HPDE6-E6E7 (cell line): ENCODE measurements around the gene KCNC3.
A peak's percentile ranks its signal among the peaks of the same experiment; 100 is the strongest.
"Not testable (repeated sequence)": the region's sequence is repeated elsewhere in the genome, so short reads cannot be mapped to it uniquely, and the experiment has no call there.

Source experiments
- DNase-seq: peaks from one replicate; pipeline ENCODE4 v3.0.0; 2011; ENCODE audit warnings: missing footprints; ENCODE audit errors: extremely low spot score

Gene KCNC3

DNA sequence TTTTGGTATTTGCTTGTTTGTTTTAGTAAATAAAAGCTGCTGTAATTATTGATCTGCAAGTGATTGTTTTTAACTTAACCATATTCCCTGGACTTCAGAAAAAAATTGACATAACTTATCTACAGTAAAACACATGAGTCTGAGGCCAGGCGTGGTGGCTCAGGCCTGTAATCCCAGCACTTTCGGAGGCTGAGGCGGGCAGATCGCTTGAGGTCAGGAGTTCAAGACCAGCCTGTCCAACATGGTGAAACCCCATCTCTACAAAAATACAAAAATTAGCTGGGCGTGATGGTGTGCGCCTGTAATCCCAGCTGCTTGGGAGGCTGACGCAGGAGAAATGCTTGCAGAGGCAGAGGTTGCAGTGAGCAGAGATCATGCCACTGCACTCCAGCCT lies 24.3 kb upstream of the KCNC3 start:
- DNase-seq: not testable (repeated sequence)

DNA sequence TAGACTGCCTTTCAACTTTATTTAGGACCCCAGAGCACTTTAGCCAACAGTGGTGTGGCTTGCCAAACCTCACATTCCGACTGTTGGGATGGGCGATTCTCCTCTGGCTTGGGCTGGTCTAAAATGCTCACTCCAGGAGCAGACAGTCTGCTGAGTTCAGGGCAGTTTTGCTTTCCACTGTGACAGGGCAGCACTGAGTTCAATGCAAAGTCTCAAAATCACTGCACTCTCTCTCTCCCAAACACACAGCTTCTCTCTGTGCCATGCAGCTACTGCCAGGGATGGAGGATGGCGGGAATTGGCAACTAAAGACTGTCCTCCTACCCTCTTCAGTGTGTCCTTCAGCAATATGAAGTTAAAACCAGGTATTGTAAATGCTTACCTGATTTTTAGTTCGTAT lies 23.1 kb upstream of the KCNC3 start:
- no peak for DNase-seq

DNA sequence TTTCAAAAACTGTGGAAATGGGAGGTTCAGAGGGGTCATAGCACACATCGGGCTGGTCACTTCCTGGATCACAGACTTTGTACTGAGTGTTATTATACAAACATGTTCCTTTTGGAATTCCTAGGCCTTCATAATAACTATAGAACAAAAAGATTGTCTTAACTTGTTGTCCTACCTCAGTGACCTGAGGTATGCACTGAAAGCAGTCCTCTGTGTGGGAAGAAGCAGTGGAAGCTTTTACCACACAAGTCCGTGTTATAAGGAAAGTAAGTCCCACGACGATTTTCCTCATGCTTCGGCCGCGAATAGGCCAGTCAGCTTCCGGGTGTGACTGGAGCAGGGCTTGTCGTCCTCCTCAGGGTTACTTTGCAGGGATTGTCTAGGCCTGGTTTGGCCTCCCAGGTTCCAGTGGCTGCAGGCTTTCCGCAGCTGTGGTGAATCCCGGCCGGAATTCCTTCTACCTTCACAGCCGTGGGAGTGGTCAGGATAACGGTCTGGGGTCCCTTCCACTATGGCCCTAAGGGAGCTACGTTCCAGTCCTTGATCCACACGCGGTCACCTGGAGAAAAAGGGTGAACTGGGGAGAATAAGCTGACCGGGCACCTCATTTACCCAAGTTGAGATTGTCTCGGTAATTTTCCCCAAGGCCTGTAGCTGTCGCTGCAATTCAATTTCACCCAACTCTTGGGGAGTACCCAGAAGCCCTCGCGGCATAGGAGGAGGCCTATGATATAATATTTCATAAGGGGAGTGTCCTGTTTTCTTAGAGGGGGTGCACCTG lies 20.3 kb upstream of the KCNC3 start:
- no peak for DNase-seq

DNA sequence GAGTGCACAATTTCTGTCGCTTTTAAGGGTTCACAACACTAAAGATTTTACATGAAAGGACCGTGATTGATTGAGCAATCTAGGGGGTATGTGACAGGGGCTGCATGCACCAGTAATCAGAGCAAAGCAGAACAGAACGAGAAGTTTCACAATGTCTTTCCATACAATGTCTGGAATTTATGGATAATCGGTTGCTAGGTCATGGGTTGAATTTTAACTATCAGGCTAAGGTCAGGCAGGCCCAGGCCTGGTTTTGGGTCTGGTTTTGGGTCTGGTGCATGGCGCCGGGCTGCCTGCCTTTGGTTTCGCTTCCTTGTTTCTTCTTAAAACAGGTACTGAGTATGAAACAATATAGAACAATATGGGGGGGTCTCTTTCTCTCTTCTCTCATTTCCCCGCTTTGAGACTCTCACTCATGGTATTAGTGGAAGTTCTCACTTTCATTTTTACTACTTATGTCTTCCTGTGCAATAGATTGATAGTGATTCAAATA lies 18.0 kb upstream of the KCNC3 start:
- DNase-seq: not testable (repeated sequence)

DNA sequence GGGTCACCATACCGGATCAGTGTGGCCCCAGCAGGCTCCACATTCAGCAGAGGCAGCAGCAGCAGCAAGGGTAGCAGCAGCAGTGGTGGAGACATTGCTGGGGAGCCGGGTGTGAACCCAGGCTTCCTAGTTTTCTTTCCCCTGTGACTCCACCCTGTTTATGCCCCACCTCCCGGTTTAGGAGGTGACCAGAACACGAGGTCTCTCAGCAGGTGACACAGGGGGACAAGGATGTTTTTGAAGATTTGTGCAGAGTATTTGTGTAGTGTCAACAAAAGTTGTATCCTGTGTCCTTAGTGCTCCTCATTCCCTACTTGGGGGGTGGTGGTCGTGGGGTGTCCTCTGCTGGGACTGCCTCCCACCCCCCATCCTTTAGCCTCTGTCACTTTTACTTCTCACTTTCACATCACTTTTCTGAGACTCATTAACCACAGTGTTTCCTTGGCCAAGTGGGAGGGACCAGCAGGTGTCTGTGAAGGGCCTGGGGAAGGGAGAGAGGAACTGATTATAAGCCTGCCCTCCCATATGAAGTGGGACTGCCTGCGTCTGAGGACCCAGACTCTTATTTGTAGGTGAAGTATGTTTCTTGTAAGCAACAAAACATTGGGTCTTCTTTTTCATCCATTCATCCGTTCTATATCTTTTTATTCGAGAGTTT lies 15.6 kb upstream of the KCNC3 start:
- no peak for DNase-seq

DNA sequence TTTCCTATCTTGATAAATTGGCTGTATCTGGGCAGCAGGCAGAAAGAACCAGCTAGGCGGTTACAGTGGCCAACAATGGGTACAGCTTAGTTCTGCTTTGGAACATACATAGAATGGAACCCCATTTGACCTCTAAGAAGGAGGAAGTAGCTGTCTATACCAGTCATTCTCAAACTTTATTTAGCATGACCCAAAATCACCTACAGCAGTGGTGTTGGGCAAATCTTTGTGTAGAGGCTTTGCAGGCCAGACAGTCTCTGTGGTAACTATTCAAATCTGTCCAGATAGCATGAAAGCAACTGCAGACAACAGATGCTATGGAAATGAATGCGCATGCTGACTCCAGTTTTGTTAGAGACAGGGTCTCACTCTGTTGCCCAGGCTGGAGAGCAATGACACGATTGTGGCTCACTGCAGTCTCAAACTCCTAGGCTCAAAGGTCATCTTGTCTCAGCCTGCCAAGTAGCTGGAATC lies 12.0 kb upstream of the KCNC3 start:
- no peak for DNase-seq

DNA sequence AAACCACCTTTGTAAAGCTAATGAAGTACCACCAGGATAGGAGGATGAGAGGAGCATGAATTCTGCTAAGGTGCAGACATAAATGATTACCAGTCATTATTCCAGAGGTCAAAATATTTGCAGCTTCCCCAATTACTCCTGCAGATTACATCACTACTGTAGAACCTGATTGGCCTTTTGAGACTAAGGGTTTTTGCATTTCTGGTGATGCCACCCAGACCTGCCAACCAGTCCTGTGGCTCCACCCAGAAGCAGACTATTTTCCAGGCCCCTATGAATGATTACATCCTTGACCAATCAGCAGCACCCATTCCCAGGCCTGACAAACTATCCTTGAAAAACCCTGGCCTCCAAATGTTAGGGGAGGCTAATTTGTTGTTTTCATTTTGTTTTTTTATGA lies 11.2 kb upstream of the KCNC3 start:
- no peak for DNase-seq

DNA sequence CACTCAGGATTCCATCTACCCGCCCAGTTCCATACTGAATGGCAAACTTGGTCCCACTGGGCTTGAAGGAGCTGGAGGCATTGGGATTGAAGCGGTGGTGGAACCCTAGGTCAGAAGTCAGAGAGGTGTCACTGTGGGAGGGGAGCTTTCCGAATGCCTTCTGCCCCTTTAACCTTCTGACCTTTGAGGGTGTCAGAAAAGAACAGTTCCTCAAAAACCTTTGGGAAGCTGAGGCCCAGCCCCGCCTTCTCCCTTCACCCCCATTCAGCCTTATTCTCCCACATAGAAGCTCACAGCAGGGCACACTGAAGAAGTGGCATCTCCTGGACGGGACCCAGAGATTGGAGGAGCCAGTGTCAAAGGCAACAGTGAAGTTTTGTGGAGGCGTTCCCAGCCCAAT lies 7.9 kb upstream of the KCNC3 start:
- not testable (repeated sequence) for DNase-seq

DNA sequence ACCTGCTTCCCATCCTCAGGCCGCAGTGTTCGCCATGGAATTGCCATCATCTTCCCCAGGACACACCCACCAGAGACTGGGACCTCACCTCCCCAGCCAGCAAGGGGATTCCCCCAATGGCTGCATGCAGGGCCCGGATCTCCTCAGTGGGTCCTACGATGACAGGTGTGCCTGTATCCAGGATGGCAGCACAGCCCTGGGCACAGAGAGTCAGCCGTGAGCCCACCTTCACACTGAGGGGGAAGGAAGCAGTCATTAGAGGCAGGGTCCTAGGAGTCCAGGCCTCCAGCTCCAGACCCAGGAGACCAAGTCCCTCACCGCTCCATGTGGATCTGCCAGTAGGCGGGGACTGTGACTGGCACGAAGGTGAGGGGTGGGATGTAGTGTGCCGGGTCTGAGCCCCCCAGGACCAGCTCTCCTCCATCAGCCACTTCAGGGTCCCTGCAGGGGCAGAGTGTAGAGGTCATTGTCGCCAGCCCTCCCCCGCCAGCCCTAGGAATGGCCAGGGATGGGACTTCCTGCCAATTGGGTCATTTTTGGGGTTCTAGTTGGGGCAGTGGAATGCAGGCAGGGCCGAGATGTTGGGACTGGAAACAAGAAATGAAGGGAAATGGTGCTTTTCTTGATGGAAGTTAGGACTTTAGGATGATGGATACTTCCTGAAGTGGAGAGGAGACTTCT lies 5.7 kb upstream of the KCNC3 start:
- no peak for DNase-seq

DNA sequence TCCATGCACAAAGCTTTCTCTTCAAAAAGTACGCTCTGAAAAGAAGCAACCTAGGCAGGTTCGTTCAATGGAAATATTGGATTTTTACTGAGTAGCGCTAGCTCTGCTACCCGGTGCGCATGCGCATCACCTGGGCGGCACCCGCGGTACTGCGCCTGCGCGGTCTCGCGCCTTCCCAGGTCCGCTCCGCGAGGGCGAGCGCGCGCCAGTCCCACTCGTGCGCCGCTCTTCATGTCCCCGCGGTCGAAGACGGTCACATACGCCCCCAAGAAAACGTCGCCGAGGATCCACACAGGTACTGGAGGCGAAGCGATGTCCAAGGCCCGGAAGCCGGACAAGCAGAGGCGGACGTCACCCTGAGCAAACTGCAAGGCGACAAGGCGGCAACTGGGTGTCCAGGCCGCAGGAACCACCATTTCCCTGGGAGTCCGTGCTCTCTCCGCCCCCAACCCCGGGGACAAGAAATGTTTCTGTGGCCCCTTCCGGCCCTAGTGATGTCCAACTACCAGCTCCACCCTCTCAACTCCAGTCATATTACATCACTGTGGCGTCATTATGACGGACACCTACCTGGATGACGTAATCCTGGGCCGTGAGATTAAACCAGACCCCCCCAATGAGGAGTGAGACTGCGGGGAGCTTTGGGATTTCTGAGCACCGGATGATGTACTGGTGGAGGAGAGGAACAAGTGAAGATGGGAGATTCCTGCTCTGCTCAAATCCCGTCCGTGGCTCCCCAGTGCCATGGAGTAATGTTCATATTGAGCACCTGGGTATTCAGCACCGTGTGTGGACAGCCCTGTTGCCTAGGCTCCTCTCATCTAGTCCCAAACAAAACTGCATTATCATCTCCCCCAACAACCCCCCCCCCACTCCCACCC lies 4.8 kb upstream of the KCNC3 start:
- peak; percentile 80 for DNase-seq

DNA sequence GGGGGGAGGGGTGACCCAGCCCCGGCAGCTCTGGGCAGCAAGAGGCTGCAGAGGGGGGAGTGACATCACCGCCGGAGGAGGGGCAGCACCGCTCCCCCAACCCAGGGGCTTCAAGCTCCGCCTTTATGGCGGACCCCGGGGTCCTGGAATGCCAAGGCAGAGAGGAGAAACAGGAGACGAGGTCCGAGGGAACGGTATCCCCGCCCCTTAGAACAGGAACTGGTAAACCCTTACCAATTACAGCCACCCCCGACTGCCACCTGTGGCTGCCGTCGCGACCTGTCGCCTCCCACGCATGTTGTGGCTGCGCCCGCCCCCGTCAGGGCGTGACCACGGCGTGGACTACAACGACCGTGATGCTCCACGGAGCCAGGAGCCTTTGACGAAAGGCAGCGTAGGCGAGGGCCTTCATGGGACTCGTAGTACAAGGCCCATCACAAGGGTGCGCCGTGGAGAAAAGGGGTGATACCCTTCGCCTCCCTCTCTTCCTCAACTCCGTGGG lies 4.1 kb upstream of the KCNC3 start:
- peak; percentile 36 for DNase-seq

DNA sequence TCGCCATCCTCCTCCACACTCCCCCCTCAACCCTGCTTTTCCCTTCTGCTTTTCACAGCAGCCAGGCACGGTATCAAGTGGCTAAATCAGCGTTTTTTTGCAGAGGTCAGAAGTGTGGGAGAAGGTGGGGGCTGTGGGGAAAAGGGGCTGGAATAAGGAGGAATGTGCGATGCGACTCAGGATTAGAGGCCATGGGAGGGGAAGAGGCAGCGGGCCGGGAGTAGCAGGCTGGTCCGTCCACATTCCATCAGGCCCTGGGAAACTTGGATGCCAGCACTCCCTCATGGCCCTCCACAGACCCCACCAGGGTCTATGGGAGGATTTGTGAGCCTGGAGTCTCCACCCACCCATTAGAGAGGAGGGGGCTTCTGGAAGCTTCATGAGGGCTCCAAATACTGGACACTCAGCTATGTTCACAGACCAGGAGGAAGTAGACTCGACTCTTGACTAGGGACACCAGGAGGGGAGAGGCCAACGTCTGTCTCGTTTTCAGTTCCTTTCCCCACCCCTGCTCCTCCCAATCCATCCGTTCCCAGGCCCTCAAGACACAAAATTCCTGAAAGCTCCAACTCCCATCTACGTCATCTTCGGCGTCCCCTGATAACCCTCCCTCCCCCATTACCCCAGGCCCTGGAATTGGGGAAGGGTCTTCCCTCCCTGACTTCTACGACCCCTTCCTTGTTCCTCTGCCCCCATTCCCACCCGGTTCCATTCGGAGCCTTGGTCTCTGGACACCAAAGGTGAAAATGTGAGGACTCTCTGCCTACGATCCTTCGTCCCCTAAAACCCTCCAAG lies 3.3 kb upstream of the KCNC3 start:
- no peak for DNase-seq

DNA sequence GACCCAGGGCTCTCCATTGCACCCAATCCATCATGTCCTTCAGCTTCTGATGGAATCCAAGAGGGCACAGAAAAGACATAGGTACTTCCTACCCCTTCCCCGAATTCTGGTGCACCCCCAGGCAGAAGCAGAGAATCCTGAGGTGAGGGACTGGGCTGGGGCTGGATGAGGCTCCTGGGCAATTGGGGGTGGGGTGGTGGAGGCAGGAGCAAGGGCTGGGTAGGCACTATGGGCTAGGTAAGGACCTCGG lies 2.7 kb upstream of the KCNC3 start:
- DNase-seq: no peak

DNA sequence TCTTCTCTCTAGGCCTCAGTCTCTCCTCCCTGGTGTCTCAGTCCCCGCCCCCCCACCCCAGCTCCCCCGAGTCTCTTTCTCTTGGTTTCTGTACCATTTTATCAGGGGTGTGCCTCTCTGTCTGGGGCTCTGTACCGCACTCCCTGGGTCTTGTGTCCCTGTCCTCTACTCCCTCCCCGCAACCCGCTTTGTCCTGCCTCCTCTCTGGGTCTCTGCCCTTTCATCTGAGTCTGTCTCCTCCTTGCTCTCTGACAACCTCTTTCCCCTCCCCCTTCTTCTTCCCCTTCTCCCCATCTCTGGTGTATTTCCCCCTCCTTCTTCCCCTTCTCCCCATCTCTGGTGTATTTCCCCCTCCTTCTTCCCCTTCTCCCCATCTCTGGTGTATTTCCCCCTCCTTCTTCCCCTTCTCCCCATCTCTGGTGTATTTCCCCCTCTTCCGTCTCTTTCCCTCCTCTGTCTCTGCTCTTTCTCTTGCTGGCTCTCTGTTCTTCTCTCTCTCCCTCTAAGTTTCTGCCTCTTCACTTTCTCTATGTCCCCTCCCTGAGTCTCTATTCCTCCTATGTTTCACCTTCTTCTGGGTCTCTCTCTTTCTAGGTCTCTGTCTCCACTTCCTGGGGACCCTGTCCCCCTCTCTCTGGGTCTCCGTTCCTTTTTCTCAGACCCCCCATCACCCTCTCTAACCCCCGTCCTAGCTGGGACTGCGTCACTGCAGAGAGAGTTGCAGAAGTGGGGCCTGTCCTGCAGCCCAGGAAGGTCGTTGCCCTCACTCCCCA lies 2.2 kb upstream of the KCNC3 start:
- DNase-seq: no peak

DNA sequence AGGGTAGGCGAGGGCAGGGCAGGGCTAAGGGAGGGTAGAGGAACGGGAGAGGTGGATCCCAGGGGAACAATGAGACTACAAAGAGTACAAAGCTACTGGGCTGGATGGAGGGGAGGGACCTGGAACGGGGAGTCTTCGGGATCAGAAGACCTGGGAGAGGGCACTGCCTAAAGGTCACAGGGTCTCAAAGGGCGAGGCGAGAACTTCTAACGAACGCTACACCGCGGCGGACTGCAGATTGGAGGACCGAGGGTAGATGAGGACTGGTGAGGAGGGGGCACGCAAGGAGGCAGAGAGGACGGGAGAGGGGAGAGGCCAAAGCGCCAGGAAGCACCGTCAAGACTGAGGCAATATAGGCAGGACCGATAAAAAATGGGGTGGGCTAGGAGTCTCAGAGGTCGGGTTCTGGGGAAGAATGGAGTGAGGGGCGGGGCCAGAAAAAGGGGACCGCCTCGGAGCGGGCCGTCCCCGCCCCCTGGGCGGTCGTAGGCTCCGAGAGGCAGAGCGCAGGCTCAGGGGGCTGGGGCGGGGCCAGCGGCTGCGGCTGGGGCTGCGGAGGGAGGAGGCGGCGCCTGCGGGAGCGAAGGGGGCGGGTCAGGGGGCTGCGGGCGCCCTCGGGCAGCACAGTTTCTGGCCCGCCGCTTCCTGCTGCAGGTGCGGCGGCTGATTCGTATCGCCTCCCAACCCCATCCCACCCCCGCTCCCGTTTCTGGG lies 1.3 kb upstream of the KCNC3 start:
- DNase-seq: no peak

DNA sequence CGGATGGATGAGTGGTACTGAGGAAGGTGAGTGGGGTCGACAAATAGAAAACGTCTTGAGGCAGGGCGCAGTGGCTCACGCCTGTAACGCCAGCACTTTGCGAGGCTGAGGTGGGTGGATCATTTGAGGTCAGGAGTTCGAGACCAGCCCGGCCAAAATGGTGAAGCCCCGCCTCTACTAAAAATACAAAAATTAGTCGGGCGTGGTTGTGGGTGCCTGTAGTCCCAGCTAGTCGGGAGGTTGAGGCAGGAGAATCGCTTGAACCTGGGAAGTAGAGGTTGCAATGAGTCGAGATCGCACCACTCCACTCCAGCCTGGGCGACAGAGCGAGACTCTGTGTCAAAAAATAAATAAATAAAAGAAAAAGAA lies 733 bp upstream of the KCNC3 start:
- not testable (repeated sequence) for DNase-seq

DNA sequence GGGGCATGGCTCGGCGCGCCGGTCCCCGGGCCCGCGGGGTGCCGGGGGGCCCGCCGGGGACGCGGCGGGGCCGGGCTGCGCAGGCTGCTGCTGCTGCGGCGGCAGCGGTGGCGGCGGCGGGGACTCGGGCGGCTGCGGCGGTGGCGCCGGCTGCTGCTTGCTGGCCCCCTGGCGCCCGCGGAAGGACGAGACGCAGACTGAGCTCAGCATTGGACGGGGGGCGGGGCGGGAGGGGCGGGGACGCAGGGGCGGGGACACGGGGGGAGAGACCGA lies 368 bp downstream of the KCNC3 start:
- DNase-seq: no peak

DNA sequence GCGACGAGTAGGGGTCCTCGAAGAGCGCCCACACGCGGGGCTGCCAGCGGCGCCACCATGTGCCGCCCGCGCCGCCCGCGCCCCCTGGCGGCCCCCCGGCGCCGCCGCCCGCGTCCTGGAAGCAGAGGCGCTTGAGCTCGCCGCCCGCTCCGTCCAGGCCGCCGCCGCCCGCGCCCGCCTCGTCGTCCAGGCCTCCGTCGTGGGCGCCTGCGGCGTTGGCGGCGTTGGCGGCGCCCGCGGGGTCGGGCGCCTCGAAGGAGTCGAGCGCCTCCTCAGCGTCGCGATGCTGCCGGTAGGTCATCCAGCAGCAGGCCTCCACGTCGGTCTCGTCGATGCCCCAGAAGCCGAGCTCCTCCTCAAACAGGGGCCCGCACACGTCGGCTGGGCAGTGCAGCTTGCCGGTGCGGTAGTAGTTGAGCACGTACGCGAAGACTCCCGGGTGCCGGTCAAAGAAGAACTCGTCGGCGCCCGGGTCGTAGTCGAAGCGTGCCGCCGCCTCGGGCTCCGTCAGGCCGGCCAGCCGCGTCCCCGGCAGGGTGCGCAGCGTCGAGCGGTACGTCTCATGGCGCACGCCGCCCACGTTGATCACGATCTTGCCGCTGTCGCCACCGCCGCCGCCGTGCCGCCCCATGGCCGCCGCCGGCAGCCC lies 829 bp downstream of the KCNC3 start:
- DNase-seq: no peak

DNA sequence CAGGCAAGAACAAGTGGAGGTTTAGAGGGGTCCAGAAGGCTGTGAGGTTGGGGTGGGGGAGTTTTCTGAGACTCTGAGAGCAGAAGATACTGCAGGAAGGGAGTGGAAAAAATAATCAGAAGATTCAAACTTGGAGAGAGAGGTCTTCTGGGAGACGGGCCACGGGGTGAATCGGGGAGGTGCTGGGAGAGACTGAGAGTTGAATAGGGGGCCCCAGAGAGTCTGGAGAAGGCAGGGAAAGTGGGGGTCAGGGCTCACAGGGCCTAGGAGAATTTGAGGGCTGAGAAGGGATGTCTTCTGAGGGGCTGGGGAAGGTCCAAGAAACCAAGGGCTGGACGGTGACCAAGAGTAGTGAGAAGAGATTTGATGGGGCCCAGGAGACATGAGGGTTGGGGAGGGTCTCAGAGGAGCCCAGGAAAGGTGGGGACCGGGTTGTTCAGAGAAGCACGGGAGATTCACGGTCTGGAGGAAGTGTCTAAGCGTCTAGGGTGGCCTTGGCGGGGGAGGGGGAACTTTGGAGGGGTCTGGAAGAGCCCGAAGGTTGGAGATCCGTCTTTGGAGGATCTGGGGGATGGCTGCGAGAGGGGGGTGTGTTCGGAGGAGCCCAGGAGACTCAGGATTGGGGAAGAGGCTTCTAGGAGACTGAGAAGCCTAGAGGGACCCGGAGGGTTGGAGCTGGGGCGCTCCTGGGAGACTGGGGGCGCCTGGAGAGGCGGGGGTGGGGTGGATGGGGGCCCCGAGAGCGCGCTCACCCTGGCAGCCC lies 1.5 kb downstream of the KCNC3 start:
- DNase-seq: no peak
